GM21367 (cell line): ENCODE results near the gene CBLC.

ENCODE experiments used
- ATAC-seq: cut with Tn5 transposase; IDR thresholded peaks from one replicate; pipeline ENCODE4 v1.9.1; 2021; ENCODE audit not compliant: unreplicated experiment

Gene CBLC, protein sequence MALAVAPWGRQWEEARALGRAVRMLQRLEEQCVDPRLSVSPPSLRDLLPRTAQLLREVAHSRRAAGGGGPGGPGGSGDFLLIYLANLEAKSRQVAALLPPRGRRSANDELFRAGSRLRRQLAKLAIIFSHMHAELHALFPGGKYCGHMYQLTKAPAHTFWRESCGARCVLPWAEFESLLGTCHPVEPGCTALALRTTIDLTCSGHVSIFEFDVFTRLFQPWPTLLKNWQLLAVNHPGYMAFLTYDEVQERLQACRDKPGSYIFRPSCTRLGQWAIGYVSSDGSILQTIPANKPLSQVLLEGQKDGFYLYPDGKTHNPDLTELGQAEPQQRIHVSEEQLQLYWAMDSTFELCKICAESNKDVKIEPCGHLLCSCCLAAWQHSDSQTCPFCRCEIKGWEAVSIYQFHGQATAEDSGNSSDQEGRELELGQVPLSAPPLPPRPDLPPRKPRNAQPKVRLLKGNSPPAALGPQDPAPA

DNA sequence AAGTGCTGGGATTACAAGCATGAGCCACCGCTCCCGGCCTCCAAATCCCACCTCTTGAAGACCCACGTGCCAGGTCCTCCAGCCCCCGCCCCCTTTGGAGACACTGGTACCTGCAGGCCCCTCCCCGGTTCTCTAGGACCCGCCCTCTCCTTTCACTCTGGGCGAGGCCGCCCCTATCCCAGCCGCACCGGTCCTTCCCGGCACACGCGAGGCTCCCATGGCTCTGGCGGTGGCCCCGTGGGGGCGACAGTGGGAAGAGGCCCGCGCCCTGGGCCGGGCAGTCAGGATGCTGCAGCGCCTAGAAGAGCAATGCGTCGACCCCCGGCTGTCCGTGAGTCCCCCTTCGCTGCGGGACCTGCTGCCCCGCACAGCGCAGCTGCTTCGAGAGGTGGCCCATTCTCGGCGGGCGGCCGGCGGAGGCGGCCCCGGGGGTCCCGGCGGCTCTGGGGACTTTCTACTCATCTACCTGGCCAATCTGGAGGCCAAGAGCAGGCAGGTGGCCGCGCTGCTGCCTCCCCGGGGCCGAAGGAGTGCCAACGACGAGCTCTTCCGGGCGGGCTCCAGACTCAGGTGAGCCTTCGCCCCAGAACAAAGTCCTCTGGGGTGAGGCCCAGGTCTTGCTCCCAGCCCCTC is at the start of gene CBLC:
Gene CBLC, plus strand, starts transcription at position 176 of the 633 bp plus-strand sequence. Its CDS starts 42 bp downstream, at position 218.
- no peak for ATAC-seq

DNA sequence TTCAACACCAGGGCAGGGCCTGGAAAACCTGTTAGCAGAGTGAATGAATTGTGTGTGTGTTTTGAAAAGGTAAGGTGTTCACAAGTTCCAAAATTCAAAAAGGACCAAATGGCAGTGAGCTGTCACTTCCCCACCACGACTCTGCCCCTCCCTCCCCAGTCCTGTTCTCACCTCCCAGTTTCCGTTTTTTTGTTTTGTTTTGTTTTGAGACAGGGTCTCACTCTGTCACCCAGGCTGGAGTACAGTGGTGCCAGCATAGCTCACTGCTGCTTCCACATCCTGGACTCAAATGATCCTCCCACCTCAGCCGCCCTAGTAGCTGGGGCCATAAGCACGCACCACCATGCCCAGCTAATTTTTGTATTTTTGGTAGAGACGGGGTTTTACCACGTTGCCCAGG is 49.5 kb upstream of the CBLC start:
- ATAC-seq: no peak

DNA sequence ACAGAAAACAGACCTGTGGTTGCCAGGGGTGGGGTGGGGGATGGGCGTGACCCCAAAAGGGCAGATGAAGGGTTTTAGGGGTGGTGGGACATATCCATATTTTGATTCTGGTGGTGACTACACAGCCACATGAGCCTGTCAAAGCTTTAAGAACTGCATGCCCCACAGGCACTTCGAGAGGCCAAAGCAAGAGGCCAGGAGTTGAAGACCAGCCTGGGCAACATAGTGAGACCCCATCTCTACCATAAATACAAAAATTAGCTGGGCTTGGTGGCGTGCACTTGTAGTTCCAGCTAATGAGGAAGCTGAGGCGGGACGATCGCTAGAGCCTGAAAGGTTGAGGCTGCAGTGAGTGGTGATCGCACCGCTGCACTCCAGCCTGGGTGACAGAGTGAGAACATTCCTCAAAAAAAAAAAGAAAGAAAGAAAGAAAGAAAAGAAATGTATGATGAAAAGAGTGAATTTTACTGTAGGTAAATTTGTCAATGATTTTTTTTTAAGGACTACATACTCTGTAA is 48.1 kb upstream of the CBLC start:
- ATAC-seq: no peak

DNA sequence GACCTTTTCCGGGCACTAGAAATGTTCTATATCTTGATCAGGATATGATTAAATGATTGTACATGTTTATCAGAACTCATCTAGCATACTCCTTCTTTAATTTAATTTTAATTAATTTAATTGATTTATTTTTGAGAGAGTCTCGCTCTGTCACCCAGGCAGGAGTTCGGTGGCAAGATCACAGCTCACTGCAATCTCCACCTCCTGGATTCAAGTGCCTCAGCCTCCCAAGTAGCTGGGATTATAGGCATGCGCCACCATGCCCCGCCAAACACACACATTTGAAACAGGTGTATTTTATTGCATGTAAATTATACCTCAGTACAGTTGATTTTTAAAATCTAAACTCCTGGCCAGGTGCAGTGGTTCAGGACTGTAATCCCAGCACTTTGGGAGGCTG is 46.6 kb upstream of the CBLC start:
- ATAC-seq: no peak

DNA sequence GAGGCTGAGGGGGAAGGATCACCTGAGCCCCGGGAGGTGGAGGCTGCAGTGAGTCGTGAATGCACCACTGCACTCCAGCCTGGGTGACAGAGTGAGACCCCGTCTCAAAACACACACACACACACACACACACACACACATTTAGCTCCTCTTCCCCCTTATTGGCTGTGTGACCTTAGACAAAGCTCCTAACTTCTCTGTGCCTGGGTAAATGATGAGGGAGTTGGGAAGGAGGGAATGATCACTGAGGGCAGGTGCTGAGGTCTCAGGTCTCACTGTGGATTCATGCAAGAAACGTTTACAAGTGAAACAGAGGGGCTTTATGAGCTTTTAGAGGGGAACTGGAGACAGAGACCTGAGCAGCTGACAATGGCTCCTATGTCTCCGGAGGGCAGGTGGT is 46.1 kb upstream of the CBLC start:
- ATAC-seq: no peak

DNA sequence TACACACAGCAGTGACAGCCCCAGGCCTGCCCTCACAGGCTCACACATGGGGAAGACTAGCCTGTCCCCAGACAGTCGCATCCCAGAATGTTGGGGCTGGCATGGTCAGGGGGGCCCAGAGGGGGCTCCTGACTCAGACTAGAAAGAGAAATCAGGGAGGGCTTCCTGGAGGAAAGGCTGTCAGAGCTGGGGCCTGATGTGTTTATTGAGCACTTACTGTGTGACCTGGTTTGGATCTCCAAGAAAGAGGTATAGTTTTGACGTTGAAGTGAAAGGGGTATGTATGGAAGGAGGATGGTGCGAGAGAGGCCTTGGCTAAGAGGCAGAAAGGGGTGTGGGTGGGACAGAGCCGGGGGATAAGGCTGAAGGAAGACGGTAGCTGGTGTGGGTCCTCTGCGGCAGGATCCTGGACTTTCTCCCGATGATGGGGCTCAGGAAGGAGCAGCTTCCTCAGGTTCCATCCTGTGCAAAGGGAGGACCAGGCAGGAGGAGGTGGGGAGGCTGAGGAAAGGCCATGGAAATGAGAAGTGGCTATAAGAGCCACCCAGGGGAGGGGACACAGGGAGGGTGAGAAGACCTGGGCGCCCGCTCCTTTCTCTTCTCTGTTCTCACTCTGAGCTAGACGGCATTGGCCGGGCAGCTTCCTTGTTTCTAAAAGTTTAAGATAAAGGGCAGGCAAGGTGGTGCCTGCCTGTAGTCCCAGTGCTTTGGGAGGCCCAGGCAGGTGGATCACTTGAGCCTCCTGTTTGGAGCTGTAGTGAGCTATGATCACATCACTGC is 45.3 kb upstream of the CBLC start:
- ATAC-seq: no peak

DNA sequence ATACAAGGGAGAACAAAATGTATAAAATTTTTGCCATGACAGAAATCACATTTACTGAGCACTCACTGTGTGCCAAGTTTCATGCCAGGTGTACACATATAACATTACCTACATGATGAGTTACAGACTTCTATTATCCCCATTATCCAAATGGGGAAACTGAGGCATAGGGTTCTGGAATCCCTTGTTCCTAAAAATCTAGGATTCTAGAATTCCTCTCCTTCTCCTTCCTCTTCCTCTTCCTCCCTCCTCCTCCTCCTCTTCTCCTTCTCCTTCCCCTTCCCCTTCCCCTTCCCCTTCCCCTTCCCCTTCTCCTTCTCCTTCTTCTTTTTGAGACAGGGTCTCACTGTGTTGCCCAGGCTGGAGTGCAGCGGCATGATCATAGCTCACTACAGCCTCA is 43.3 kb upstream of the CBLC start:
- ATAC-seq: no peak

DNA sequence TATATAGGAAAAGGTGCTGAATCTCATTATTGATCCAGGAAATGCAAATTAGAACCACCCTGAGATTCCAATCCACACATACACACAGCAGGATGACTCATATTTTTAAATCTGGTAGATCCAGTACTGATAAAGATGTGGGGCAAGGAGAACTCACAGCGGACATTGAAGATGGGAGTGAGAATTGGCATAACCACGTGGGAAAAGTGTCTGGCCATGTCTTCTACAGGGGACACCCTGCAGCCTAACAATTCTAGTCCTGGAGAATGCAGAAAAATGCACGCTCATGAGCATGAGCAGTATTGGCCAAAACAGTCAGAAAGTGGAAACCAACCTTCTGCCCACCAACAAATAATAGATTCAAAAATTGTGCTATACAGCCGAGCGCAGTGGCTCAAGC is 42.7 kb upstream of the CBLC start:
- no peak for ATAC-seq

DNA sequence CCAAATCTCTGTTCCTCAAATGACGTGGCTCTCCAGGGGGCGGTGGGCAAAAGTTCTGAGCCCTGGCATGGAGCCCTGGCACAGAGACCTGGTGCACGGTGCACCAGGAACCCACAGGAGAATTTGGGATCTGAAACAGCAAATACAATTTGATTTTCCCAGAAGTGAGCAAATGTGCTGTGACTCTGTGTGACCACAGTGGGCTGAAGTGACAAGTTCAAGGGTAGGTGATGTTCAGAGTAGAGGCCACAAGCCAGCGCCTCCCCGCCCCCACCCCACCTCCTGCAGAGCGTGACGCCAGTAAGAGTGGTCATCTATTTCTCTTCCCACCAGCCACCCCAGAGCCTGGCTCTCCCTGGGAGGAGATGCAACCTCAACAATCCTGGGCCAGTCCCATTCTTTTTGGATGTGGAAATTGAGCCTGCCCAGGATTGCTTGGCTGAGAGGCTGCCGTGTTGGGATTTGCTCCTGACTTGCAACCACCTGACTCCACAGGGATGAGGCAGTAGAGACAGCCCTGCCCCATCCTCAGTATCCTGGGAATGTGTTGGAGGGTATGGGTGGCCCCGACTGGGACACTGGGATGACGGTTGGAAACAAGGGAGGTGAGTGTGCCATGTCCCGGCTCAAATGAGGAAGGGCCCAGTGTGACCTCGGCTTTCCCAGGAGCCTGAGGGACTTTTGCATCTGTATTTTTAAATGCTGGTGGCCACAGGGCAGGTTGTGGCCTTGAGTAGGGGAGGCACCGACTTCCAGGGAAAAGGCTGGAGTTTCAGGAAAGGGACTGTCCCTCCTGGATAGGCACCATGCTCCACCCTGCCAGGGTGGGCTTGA is 40.2 kb upstream of the CBLC start:
- ATAC-seq: no peak

DNA sequence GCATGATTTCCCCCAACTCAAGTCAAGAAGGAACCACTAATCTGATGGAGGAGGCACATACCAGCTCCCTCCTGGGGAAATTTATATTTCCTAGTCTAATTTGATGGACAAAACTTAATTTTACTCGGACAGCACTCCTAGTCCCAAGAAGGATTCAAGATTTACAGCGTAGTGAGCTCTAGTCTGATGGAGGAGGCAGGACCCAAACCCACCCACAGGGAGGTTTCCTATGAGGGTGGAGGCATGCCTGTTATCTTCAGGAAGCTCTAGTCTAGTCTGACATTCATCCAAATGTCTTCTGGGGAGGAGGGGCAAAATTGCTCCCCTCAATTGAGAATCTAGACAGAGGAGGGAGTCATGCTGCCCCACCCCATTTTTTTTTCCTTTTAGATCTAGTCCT is 39.6 kb upstream of the CBLC start:
- no peak for ATAC-seq

DNA sequence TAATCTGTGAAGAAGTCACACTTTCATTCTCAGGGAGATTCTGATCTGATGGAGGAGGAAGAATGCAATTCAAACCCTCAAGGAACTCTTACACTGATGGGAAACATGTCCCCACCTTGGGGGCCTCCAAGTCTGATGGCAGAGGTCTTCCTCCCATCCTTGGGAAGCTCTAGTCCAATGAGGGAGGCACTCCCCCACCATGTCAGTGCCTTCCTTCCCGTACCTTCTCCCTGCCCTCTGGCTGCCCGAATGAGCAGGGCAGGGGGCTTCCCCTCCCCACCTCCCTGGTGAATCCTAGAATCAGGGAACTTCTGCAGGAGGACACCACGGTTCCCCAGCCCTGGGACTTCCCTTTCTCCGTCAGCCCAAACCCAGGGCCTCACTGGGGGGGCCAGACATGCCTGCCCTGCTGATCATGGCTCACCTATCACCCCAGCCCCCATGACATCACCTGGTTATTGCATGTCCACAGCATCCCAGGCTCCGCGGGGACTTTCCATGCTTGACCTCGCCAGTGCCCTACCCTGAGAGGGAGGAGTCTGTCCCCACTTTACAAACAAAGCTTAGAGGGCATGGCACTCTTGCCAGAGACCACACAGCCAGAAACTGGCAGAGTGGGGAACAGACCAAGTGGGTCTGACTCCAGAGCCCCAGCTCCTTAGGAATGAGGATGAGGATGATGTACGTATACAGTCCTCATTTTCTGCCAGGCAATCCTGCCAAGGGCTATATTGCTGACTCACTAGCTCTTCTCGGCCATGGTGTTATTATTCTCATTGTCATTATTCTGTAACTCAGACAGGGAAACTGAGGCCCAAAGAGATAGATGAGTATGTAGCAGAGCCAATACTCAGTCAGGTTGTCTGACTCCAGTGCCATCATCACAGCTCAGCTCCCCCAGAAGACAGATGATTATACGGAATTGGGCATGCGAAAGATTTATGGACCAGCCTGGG is 38.8 kb upstream of the CBLC start:
- no peak for ATAC-seq

DNA sequence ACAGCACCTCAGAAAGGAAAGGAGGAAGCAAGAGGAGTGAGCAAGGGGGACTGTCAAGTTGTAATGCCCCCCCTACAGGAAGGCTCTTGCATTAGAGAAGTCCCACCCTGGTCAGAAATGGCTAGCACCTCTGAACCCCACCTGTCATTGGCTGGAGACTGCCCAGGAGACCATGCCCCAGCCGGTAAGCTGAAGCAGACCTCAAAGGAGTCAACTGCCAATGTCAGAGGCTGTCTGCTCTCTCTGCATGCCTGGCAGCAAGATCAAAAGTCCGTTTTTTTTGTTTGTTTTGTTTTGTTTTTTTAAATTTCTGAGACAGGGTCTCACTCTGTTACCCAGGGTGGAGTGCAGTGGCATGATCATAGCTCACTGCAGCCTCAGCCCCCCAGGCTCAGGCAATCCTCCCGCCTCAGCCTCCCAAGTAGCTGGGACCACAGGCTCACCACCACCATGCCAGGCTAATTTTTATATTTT is 37.3 kb upstream of the CBLC start:
- no peak for ATAC-seq

DNA sequence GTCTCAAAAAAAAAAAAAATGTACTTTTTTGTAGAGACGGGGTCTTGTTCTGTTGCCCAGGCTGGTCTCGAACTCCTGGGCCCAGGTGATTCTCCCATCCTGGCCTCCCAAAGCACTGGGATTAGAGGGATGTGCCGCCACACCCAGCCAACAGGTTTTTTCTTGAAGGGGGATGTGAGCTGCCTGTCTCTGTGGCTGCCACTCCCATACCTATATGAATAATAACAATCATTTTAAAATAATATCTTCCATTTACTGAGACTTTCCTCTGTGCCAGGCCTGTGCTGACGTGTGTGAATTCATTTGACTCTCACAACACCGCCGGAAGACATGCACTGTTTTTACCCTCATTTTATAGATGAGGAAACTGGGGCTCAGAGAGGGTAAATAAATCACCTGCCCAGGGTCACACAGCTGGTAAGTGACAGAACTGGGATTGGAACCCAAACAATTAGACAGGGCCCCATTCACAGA is 36.4 kb upstream of the CBLC start:
- no peak for ATAC-seq

DNA sequence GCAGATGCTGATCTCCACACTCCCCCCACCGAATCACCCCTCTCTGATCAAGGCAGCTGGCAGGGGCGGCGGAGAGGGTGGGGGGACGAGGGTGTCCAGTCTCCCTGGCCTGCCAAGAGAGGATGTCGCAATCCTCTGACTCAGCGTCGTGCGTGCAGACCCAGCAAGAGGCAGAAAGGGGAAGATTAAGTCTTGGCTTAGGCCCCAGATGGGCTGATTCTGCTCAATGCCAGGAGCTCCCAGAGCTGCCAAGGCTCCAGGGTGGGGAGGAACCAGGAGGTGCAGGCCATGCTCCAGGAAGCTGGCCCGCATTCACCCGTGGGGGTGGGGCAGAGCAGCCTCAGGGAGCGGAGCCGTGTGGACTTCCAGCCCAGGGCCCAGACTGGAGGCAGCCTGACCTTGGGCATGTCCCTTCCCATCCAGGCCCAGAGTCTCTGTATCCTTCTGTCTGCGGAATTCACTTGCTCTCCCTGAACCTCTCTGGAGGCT is 35.8 kb upstream of the CBLC start:
- ATAC-seq: no peak

DNA sequence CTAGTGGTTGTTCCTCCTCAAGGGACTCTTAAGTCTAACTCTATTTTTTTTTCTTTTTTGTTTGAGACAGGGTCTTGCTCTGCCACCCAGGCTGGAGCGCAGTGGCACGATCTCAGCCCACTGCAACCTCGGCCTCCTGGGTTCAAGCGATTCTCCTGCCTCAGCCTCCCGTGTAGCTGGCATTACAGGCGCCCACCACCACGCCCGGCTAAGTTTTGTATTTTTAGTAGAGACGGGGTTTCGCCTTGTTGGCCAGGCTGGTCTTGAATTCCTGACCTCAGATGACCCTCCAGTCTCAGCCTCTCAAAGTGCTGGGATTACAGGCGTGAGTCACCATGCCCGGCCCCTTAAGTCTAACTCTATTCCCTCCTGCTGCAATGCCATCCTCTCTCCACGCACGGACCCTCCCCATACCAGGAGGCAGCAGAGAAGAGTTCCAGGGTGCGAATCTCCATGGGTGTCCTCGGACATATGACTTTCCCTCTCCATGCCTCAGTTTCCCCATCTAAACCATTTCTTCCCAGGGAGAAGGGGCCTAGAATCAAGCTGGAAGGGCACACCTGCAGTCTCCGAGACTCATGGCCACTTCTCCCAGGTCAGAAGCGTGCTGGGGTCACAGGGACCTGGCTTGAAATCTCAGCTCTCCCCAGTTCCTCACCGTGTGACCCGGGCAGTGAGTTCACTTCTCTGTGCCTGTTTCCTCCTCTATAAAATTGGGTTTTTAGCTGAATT is 35.2 kb upstream of the CBLC start:
- ATAC-seq: no peak

DNA sequence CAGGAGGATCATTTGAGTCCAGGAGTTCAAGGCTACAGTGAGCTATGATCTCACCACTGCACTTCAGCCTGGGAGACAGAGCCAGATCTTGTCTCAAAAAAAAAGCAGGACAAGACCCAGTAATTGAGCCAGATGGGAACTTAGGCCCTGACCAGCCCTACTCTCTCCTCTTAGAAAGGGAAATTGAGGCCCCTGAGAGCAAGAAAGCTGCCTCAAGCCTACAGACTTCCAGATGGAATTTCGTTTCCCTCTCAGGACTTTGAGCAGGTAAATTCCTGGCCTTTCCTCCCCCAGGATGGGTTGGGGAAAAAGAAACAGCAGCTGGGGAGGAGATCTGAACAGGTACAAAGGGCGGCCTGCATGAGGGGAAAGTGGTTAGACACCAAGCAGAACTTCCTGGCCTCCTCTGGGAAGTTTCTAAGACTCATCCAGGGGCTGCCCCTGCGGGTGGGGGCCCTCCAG is 32.8 kb upstream of the CBLC start:
- ATAC-seq: no peak

DNA sequence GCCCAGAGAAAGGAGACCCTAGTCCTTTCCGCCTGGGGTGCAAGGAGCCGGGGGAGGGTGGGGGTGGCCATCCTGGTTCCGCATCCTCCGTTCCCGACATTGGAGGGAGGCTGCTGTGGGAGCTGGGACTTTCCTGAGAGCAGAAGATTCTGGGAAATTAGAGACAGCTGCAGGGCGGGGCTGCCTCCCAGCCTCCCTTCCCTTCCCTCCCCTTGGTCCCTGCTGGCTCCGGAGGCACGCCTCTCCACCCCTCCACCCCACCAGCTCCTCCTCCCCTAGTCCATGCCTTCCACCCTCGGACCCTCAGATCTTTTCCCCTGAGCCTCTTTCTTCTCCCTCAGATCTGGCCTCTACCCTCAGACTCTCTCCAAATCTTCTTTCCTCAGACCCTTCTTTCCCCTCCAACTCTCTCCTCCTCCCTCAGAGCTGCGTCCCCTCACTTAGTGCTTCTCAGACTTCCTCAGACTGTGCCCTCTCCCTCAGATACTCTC is 32.3 kb upstream of the CBLC start:
- no peak for ATAC-seq
